ENCODE data around the gene LRRC42. TPM values are rescaled to one million over a fixed set of nuclear protein-coding genes. Genes with fewer than 3 reads are reported as not detected.

LRRC42 gene
- total RNA-seq, 4 donors from 2014 or later, result 18.7 to 24.3 (median 23.3) TPM

DNA sequence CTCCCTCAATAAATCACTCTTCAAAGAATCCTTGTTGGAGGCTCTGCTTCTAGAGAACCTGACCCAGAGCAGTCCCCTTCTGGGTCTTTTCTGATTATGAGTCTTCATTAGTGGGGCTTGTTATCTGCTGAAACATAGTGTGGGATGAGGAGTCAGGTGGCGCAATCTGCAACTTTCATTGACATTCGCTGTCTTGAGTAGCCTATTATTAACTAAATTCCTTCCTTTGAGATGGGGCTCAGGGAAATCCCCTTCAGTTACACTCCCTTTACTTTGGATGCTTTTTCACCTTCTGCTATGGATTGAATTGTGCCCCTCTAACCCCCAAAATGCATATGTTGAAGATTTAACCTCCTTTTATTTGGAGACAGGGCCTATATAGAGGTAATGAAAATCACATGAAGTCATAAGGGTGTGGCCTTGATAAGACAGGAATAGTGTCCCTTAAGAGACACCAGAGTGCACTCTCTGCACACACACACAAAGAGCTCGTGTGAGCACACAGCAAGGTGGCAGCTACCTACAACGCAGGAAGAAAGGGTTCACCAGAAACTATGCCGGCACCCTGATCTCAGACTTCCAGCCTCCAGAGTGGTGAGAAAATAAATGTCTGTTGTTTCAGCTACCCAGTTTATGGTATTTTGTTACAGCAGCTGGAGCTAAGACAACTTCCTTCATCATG lies 32.7 kb upstream of the LRRC42 start:
- H3K27me3 ChIP-seq, result no peaks in the 10 kb centered on the region
- peaks cover 0 to 34% (median 6%) of the 10 kb centered on the region in 3 donors for H3K36me3 ChIP-seq
- 85 to 95% methylated on average over 5 of the region's 5 CpGs for WGBS, 2 donors
- H3K4me3 ChIP-seq, result no peak overlapping the region
- H3K9me3 ChIP-seq, result no peaks in the 10 kb centered on the region
- no peak for DNase-seq
- no peaks in the 10 kb centered on the region for H3K4me1 ChIP-seq
- no peak overlapping the region for H3K27ac ChIP-seq
- intact Hi-C loops (cut with DNase I), result no loop called here
- TF ChIP-seq, protein P1, sequence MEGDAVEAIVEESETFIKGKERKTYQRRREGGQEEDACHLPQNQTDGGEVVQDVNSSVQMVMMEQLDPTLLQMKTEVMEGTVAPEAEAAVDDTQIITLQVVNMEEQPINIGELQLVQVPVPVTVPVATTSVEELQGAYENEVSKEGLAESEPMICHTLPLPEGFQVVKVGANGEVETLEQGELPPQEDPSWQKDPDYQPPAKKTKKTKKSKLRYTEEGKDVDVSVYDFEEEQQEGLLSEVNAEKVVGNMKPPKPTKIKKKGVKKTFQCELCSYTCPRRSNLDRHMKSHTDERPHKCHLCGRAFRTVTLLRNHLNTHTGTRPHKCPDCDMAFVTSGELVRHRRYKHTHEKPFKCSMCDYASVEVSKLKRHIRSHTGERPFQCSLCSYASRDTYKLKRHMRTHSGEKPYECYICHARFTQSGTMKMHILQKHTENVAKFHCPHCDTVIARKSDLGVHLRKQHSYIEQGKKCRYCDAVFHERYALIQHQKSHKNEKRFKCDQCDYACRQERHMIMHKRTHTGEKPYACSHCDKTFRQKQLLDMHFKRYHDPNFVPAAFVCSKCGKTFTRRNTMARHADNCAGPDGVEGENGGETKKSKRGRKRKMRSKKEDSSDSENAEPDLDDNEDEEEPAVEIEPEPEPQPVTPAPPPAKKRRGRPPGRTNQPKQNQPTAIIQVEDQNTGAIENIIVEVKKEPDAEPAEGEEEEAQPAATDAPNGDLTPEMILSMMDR (IDR thresholded peaks at IDR 0.05), result no peak
- no peak for TF ChIP-seq POLR2A (IDR thresholded peaks at IDR 0.05)

- no peak overlapping the region for H3K4me3 ChIP-seq
- WGBS, 2 donors, result 82 to 91% methylated on average over 5 of the region's 5 CpGs
- H3K27ac ChIP-seq, result no peak overlapping the region
- no peaks in the 10 kb centered on the region for H3K9me3 ChIP-seq
- no peak for DNase-seq
- peaks cover 0 to 10% (median 0%) of the 10 kb centered on the region in 3 donors for H3K4me1 ChIP-seq
- H3K36me3 ChIP-seq, result peaks cover 0 to 64% (median 12%) of the 10 kb centered on the region in 3 donors
- H3K27me3 ChIP-seq, result no peaks in the 10 kb centered on the region
- no peak for TF ChIP-seq POLR2A (IDR thresholded peaks at IDR 0.05)
- TF ChIP-seq, protein P1 (IDR thresholded peaks at IDR 0.05), result no peak
- intact Hi-C loops (cut with DNase I), result no loop called here
These were observed 27.8 kb upstream of the LRRC42 start for GRCh38 chr1:53918343-53918742.

DNA sequence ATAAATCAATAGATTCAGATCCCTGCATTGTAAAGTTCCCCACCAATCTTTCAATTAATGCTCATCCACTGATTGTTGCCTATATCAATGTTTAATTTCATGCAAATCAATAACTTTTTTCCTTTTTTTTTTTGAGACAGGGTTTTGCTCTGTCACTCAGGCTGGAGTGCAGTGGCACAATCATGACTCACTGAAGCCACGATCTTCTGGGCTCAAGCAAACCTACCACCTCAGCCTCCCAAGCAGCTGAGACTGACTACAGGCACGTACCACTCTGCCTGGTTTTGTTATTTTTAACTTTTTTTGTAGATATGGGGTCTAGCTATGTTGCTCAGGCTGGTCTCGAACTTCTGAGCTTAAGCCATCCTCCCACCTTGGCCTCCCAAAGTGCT lies 26.5 kb upstream of the LRRC42 start:
- peaks cover 0 to 77% (median 12%) of the 10 kb centered on the region in 3 donors for H3K36me3 ChIP-seq
- no peak overlapping the region for H3K27ac ChIP-seq
- H3K4me3 ChIP-seq, result no peak overlapping the region
- WGBS, 2 donors, result 71 to 73% methylated on average over 3 of the region's 3 CpGs
- no peaks in the 10 kb centered on the region for H3K9me3 ChIP-seq
- H3K27me3 ChIP-seq, result no peaks in the 10 kb centered on the region
- H3K4me1 ChIP-seq, result peaks cover 0 to 10% (median 0%) of the 10 kb centered on the region in 3 donors
- intact Hi-C loops (cut with DNase I), result no loop called here
- no peak for DNase-seq
- TF ChIP-seq, protein P1 (IDR thresholded peaks at IDR 0.05), result no peak
- no peak for TF ChIP-seq POLR2A (IDR thresholded peaks at IDR 0.05)

DNA sequence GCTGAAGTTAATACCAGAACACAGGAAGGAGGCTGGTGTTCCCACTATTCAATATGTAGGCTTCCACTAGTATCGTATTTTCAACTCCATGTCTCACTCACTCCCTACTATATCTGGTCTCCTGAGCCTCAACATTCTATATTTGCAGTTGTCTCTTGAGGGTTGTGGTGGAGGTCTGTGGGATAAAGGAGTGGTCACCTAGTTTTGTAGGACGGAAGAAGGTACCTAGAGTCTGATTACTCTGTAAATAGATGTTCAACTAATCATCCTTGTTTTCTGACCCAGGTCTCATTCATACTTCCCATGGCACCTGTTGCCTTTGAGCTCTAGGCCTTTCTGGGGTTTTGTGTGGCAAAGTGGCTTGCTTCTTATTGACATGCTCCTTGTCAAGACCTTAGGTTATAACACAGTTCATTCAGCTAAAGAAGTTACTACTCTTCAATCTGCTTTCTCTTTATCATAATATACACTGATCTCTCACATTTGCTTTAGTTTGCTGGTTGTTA lies 18.7 kb upstream of the LRRC42 start:
- H3K9me3 ChIP-seq, result peaks cover 0 to 4% (median 0%) of the 10 kb centered on the region in 3 donors
- WGBS, 2 donors, result 91 to 98% methylated on average over 2 of the region's 2 CpGs
- H3K27me3 ChIP-seq, result no peaks in the 10 kb centered on the region
- no peak overlapping the region for H3K4me3 ChIP-seq
- intact Hi-C loops (cut with DNase I), result no loop called here
- DNase-seq, result no peak
- TF ChIP-seq, protein P1 (IDR thresholded peaks at IDR 0.05), result no peak
- no peak for TF ChIP-seq POLR2A (IDR thresholded peaks at IDR 0.05)
- no peak overlapping the region for H3K27ac ChIP-seq
- H3K4me1 ChIP-seq, result no peaks in the 10 kb centered on the region
- H3K36me3 ChIP-seq, result peaks cover 0 to 75% (median 5%) of the 10 kb centered on the region in 3 donors

DNA sequence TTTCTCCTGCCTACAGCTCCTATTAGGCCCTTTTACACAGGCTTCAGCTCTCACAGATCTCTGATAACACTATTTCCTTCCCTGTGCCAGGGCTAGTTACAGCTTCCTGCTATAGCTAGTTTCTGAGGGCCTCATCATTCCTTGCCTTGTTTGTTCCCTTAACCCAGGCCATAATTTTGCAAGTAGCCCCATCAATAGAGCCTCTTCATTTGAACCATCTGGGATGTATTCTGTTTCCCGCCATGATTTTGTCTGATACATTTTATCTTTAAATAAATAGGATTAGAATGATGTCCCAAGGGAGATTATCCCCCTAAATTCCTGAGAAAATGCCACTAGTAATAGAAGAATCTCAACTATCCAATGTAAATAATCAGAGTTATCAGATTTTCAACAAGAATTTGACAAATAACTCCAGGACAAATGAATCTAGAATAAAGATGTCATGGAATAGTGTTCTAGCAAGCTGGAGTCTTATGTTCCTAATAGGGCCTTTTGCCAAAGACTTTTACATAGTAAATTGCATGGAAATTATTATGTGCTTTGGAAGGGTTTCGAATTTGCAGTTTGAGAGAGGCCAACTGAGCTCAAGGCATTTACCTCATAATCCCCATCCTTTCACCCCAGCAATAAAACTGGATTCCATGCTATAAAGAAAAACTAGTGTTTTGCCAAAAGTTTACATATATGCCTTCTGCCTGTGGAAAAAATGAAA lies 16.7 kb upstream of the LRRC42 start:
- H3K36me3 ChIP-seq, result peaks cover 0 to 71% (median 5%) of the 10 kb centered on the region in 3 donors
- H3K27ac ChIP-seq, result no peak overlapping the region
- TF ChIP-seq, protein P1 (IDR thresholded peaks at IDR 0.05), result no peak
- TF ChIP-seq POLR2A (IDR thresholded peaks at IDR 0.05), result no peak
- H3K4me3 ChIP-seq, result no peak overlapping the region
- no peak for DNase-seq
- H3K9me3 ChIP-seq, result peaks cover 0 to 10% (median 0%) of the 10 kb centered on the region in 3 donors
- 77 to 81% methylated on average over 2 of the region's 2 CpGs for WGBS, 2 donors
- H3K27me3 ChIP-seq, result no peaks in the 10 kb centered on the region
- intact Hi-C loops (cut with DNase I), result no loop called here
- no peaks in the 10 kb centered on the region for H3K4me1 ChIP-seq

Data from esophagus squamous epithelium (tissue), 5 donors.